ENCODE results near the gene LY6G6C.

DNA sequence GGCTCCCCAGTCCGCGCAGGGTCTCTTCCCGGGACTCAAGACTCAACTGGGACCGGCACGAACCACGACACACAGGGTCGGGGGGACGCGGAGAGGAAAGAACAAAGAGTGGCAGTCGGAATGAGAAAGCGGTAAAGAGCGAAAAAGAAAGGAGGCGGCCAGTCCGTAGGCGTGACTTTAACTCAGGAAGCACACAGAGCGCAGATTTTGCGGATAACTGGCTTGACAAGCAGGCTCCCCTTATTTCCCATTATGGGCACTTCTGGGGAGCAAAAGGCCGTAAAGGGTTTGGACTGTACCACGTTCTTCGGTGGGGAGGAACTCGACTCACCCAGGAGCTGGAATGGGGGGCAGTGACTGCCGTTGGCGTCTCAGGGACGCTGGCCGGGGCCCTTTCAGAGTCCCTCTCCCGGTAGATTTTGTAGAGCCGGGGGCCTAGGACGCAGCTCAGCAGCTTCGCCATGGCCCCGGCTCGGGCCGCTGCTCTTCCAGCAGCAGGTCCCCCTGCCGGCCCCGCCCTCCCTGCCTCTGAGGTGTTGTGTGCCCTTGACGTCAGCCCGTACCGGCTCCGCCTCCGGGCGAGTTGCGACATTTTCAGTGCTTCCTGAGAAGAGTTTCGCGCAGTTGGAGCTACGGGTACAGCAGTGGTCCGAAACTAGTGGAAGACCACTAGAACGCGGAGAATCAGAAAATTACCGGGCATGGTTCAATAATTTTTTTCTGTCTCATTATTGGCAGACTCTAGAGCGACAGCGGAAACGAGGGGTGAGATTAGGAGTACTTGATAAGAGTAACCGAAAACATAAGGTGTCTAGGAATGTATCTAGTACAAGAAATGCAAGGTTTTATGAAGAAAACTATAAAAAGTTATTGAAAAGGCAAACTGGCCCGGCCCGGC lies 18.5 kb downstream of the LY6G6C start, which contains the start of gene ABHD16A:
- TF ChIP-seq, protein P1, sequence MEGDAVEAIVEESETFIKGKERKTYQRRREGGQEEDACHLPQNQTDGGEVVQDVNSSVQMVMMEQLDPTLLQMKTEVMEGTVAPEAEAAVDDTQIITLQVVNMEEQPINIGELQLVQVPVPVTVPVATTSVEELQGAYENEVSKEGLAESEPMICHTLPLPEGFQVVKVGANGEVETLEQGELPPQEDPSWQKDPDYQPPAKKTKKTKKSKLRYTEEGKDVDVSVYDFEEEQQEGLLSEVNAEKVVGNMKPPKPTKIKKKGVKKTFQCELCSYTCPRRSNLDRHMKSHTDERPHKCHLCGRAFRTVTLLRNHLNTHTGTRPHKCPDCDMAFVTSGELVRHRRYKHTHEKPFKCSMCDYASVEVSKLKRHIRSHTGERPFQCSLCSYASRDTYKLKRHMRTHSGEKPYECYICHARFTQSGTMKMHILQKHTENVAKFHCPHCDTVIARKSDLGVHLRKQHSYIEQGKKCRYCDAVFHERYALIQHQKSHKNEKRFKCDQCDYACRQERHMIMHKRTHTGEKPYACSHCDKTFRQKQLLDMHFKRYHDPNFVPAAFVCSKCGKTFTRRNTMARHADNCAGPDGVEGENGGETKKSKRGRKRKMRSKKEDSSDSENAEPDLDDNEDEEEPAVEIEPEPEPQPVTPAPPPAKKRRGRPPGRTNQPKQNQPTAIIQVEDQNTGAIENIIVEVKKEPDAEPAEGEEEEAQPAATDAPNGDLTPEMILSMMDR (IDR thresholded peaks at IDR 0.05) = peak in 3 of 7 experiments; percentile 17 to 31 (median 21)
- peak; percentile 87 to 98 (median 97) for TF ChIP-seq POLR2A (IDR thresholded peaks at IDR 0.05)
